ENCODE measurements around the gene TMEM138.
"Not testable (repeated sequence)": the region's sequence is repeated elsewhere in the genome, so short reads cannot be mapped to it uniquely, and the experiment has no call there.

Gene TMEM138

GRCh38 chr11:61364012-61364675 is 2.0 kb downstream of the TMEM138 start:
- no peak for DNase-seq (ENCODE audit: low spot score)

GRCh38 chr11:61367406-61367805 is 5.2 kb downstream of the TMEM138 start:
- no peak for DNase-seq (ENCODE audit: low spot score)

GRCh38 chr11:61368646-61369045 is 6.5 kb downstream of the TMEM138 start:
- no peak for DNase-seq (ENCODE audit: low spot score)

GRCh38 chr11:61369372-61370348 is 7.5 kb downstream of the TMEM138 start:
- DNase-seq (ENCODE audit: low spot score): no peak

GRCh38 chr11:61370349-61371005 is 8.3 kb downstream of the TMEM138 start:
- DNase-seq (ENCODE audit: low spot score): no peak

- DNase-seq (ENCODE audit: low spot score): no peak
These were observed 10.7 kb downstream of the TMEM138 start for GRCh38 chr11:61372659-61373420.

GRCh38 chr11:61375761-61376108 is 13.6 kb downstream of the TMEM138 start:
- DNase-seq (ENCODE audit: low spot score): no peak

- no peak for DNase-seq (ENCODE audit: low spot score)
These were observed 15.4 kb downstream of the TMEM138 start for GRCh38 chr11:61377461-61378160.

- DNase-seq (ENCODE audit: low spot score): no peak
These were observed 16.6 kb downstream of the TMEM138 start for GRCh38 chr11:61378713-61379313.

- no peak for DNase-seq (ENCODE audit: low spot score)
These were observed 18.7 kb downstream of the TMEM138 start for GRCh38 chr11:61380884-61381283.

- not testable (repeated sequence) for DNase-seq (ENCODE audit: low spot score)
These were observed 21.7 kb downstream of the TMEM138 start for GRCh38 chr11:61383859-61384258.

GRCh38 chr11:61384271-61385242 is 22.4 kb downstream of the TMEM138 start:
- DNase-seq (ENCODE audit: low spot score): peak; percentile 67

GRCh38 chr11:61390161-61390560 is 28.0 kb downstream of the TMEM138 start:
- DNase-seq (ENCODE audit: low spot score): no peak

GRCh38 chr11:61392981-61393595 is 30.9 kb downstream of the TMEM138 start:
- DNase-seq (ENCODE audit: low spot score): no peak

- no peak for DNase-seq (ENCODE audit: low spot score)
These were observed 39.0 kb downstream of the TMEM138 start for GRCh38 chr11:61401173-61401572.

- DNase-seq (ENCODE audit: low spot score): no peak
These were observed 39.4 kb downstream of the TMEM138 start for GRCh38 chr11:61401573-61401972.

- no peak for DNase-seq (ENCODE audit: low spot score)
These were observed 41.5 kb downstream of the TMEM138 start for GRCh38 chr11:61403658-61404057.

GRCh38 chr11:61404103-61404502 is 41.9 kb downstream of the TMEM138 start:
- DNase-seq (ENCODE audit: low spot score): no peak

GRCh38 chr11:61404641-61405040 is 42.5 kb downstream of the TMEM138 start:
- no peak for DNase-seq (ENCODE audit: low spot score)
